Endothelial cell (in vitro differentiated cells): ENCODE measurements around the gene CUX1. TPM values are rescaled to one million over a fixed set of nuclear protein-coding genes. Genes with fewer than 3 reads are reported as not detected.
A peak's percentile ranks its signal among the peaks of the same experiment; 100 is the strongest.

Experiments
- DNase-seq: peaks from one replicate; pipeline ENCODE4 v3.0.0; 2021; ENCODE audit warnings: low spot score
- H3K27ac Mint-ChIP-seq: one replicate; pipeline ENCODE4 v1.8.0; 2021; ENCODE audit warnings: mixed read lengths, inconsistent platforms; ENCODE audit not compliant: unreplicated experiment
- H3K27me3 Mint-ChIP-seq: one replicate; pipeline ENCODE4 v1.8.0; 2021; ENCODE audit warnings: mild to moderate bottlenecking, moderate library complexity, mixed read lengths, inconsistent platforms; ENCODE audit not compliant: unreplicated experiment
- H3K36me3 Mint-ChIP-seq: one replicate; pipeline ENCODE4 v1.8.0; 2021; ENCODE audit warnings: mild to moderate bottlenecking, low read depth, mixed read lengths, inconsistent platforms; ENCODE audit not compliant: unreplicated experiment
- H3K4me1 Mint-ChIP-seq: one replicate; pipeline ENCODE4 v1.8.0; 2021; ENCODE audit warnings: mild to moderate bottlenecking, mixed read lengths, inconsistent platforms; ENCODE audit not compliant: unreplicated experiment
- H3K4me3 Mint-ChIP-seq: one replicate; pipeline ENCODE4 v1.8.0; 2021; ENCODE audit warnings: mild to moderate bottlenecking, mixed read lengths, inconsistent platforms; ENCODE audit not compliant: unreplicated experiment
- H3K9me3 Mint-ChIP-seq: one replicate; pipeline ENCODE4 v1.8.0; 2021; ENCODE audit warnings: mixed read lengths, inconsistent platforms; ENCODE audit not compliant: unreplicated experiment
- total RNA-seq: library from RNA; stranded (reverse); fragmentation: NEBNext Ultra II Directional; extraction: Animal tissue kit (Norgen Biotek cat#: 25700); gene quantifications from one replicate; pipeline ENCODE4 v1.2.1, GENCODE V29; 2021; ENCODE audit not compliant: unreplicated experiment
- TF ChIP-seq, protein P1 (sequence below): fragments of 200-600 bp; sonication (generic); IDR thresholded peaks from one replicate; pipeline ENCODE4 v1.5.0; 2021; ENCODE audit warnings: antibody characterized with exemption; ENCODE audit not compliant: unreplicated experiment

CUX1 gene
- total RNA-seq, 1 donor from 2014 or later: 43.7 TPM

DNA sequence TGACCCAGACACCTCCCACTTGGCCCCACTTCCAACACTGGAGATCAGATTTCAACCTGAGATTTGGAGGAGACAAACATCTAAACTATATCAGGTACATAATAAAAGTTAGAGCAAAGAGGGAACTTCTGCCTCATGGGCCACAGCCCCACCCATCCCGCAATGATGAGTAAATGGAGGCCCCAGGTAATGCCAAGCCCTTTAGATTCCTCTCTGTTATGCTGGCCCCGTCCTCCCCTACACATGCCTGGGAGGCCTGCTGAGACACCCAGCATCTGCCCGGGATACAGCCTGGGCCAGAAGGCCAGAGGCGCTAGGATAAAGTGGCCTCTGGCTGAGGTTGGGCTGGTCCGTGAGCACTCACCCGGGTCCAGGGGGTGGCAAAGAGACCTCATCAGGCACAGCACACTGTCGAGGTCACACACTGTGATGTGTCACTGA lies 283.7 kb downstream of the CUX1 start:
- H3K4me3 Mint-ChIP-seq: no peak overlapping the region
- H3K27ac Mint-ChIP-seq: no peak overlapping the region
- TF ChIP-seq, protein P1, sequence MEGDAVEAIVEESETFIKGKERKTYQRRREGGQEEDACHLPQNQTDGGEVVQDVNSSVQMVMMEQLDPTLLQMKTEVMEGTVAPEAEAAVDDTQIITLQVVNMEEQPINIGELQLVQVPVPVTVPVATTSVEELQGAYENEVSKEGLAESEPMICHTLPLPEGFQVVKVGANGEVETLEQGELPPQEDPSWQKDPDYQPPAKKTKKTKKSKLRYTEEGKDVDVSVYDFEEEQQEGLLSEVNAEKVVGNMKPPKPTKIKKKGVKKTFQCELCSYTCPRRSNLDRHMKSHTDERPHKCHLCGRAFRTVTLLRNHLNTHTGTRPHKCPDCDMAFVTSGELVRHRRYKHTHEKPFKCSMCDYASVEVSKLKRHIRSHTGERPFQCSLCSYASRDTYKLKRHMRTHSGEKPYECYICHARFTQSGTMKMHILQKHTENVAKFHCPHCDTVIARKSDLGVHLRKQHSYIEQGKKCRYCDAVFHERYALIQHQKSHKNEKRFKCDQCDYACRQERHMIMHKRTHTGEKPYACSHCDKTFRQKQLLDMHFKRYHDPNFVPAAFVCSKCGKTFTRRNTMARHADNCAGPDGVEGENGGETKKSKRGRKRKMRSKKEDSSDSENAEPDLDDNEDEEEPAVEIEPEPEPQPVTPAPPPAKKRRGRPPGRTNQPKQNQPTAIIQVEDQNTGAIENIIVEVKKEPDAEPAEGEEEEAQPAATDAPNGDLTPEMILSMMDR: no peak
- no peaks in the 10 kb centered on the region for H3K9me3 Mint-ChIP-seq
- peaks cover 3% of the 10 kb centered on the region for H3K27me3 Mint-ChIP-seq
- H3K36me3 Mint-ChIP-seq: peaks cover 22% of the 10 kb centered on the region
- no peak for DNase-seq
- H3K4me1 Mint-ChIP-seq: no peaks in the 10 kb centered on the region

DNA sequence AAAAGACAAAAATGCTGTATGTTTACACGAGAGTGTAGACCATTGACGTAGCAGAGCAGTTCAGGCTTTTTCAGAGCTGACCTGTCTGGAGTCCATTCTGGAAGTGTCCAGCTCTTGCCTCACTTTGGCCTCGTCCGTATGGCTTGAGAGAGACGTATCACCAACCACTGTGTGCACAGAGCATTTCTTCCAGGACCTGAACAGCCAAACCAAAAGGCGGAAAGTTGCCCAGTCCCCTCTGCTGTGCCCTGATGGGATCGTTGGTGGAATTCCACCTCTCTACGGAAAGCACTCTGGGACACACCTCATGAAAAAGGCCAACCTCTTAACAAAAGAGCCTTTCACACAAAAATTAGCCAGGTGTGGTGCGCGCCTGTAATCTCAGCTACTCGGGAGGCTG lies 284.5 kb downstream of the CUX1 start:
- Mint-ChIP-seq H3K36me3 (peaks cover 22% of the 10 kb centered on the region), H3K9me3 (no peaks in the 10 kb centered on the region), H3K27me3 (peaks cover 3% of the 10 kb centered on the region), H3K4me3 (no peak overlapping the region), H3K4me1 (no peaks in the 10 kb centered on the region), H3K27ac (peak overlapping the region; percentile 48)
- no peak for DNase-seq
- TF ChIP-seq, protein P1: no peak

DNA sequence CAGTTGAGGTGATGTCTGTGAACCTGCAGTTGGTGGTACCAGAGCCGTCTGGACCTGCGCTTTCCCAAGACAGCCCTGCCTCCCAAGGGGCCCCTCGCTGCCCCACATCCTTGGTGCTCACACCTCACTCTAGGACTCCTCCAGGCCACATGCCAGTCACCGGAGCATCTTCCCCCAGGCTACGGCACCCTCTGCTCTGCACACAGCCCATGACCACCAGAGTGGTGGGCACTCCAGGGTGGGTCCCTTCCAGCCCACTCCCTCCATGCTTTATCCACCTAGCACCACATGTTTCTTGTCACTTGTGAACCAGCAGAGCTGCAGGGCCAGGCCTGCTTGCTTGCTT lies 285.6 kb downstream of the CUX1 start:
- H3K27ac Mint-ChIP-seq: no peak overlapping the region
- no peaks in the 10 kb centered on the region for H3K9me3 Mint-ChIP-seq
- H3K4me1 Mint-ChIP-seq: no peaks in the 10 kb centered on the region
- peak overlapping the region; percentile 5 for H3K4me3 Mint-ChIP-seq
- H3K36me3 Mint-ChIP-seq: peaks cover 20% of the 10 kb centered on the region
- no peak for DNase-seq
- TF ChIP-seq, protein P1: no peak
- peaks cover 3% of the 10 kb centered on the region for H3K27me3 Mint-ChIP-seq

DNA sequence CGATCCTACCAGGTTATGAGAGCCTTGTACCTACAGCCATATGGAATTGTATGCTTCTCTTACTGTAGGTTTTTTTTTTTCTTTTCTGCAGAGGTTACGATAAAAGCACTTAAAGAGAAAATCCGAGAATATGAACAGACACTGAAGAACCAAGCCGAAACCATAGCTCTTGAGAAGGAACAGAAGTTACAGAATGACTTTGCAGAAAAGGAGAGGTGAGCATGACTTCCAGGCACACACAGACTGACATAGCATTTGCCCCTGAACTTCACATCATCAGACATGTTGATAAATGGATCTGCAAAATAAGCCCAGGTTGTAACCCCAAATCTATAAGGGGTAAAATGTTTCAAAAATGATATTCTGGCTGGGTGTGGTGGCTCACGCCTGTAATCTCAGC lies 286.8 kb downstream of the CUX1 start:
- no peak for DNase-seq
- no peak overlapping the region for H3K4me3 Mint-ChIP-seq
- H3K9me3 Mint-ChIP-seq: no peaks in the 10 kb centered on the region
- no peak overlapping the region for H3K27ac Mint-ChIP-seq
- no peaks in the 10 kb centered on the region for H3K4me1 Mint-ChIP-seq
- peaks cover 18% of the 10 kb centered on the region for H3K36me3 Mint-ChIP-seq
- TF ChIP-seq, protein P1: no peak
- H3K27me3 Mint-ChIP-seq: peaks cover 3% of the 10 kb centered on the region

DNA sequence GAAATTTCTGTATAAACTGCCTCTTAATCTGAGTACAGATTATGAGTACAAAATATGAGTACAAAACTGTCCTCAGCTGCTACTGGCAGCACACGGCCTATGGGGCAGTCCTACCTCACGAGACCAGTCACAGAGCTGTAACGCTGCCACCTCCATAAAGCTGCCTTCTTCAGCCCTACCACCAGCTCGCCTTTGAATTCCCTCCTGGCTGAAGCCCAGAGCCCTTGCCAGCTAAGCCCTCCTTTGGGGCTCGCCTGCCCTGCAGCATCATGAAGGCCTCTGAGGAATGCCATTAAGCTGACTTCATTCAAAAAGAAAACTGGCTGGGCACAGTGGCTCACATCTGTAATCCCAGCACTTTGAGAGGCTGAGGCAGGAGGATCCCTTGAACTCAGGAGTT lies 289.2 kb downstream of the CUX1 start:
- TF ChIP-seq, protein P1: no peak
- Mint-ChIP-seq H3K36me3 (peaks cover 18% of the 10 kb centered on the region), H3K4me3 (no peak overlapping the region), H3K9me3 (no peaks in the 10 kb centered on the region), H3K27me3 (peaks cover 3% of the 10 kb centered on the region), H3K4me1 (no peaks in the 10 kb centered on the region), H3K27ac (no peak overlapping the region)
- no peak for DNase-seq
